ENCODE data around the gene TOR1AIP2.

The TOR1AIP2 gene

GRCh38 chr1:179877586-179878265 is at the start of gene TOR1AIP2:
TSS of gene TOR1AIP2 (minus strand) at chr1:179877803. CDS start at chr1:179852665, 25,138 bp downstream.
- DNase-seq, result peak; percentile 73

GRCh38 chr1:179926850-179927205 is 49.2 kb upstream of the TOR1AIP2 start:
- DNase-seq, result no peak

- no peak for DNase-seq
Measured at GRCh38 chr1:179925922-179926849, 48.6 kb upstream of the TOR1AIP2 start.

- no peak for DNase-seq
Measured at GRCh38 chr1:179925302-179925701, 47.7 kb upstream of the TOR1AIP2 start.

GRCh38 chr1:179924268-179924667 is 46.7 kb upstream of the TOR1AIP2 start:
- DNase-seq, result no peak

GRCh38 chr1:179923029-179923428 is 45.4 kb upstream of the TOR1AIP2 start:
- peak; percentile 6 for DNase-seq

- no peak for DNase-seq
Measured at GRCh38 chr1:179921981-179922872, 44.6 kb upstream of the TOR1AIP2 start.

GRCh38 chr1:179921472-179921871 is 43.9 kb upstream of the TOR1AIP2 start:
- DNase-seq, result no peak

GRCh38 chr1:179917601-179918429 is 40.2 kb upstream of the TOR1AIP2 start:
- no peak for DNase-seq

GRCh38 chr1:179911812-179912211 is 34.2 kb upstream of the TOR1AIP2 start:
- no peak for DNase-seq

GRCh38 chr1:179910934-179911333 is 33.3 kb upstream of the TOR1AIP2 start:
- DNase-seq, result no peak

- DNase-seq, result no peak
Measured at GRCh38 chr1:179889589-179889988, 12.0 kb upstream of the TOR1AIP2 start.

GRCh38 chr1:179888071-179888470 is 10.5 kb upstream of the TOR1AIP2 start:
- no peak for DNase-seq

- no peak for DNase-seq
Measured at GRCh38 chr1:179883745-179884138, 6.1 kb upstream of the TOR1AIP2 start.

- DNase-seq, result no peak
Measured at GRCh38 chr1:179883040-179883744, 5.6 kb upstream of the TOR1AIP2 start.

- peak; percentile 98 for DNase-seq
Measured at GRCh38 chr1:179882253-179883039, 4.8 kb upstream of the TOR1AIP2 start, which contains the start of gene TOR1AIP1. TSS of gene TOR1AIP1 (plus strand) at chr1:179882285. CDS start at chr1:179882503, 218 bp downstream.

GRCh38 chr1:179881642-179882252 is 4.1 kb upstream of the TOR1AIP2 start:
- no peak for DNase-seq

- no peak for DNase-seq
Measured at GRCh38 chr1:179879797-179880196, 2.2 kb upstream of the TOR1AIP2 start.

- no peak for DNase-seq
Measured at GRCh38 chr1:179876300-179876715, 1.3 kb downstream of the TOR1AIP2 start.

Measured in GDM1 (cell line).